ENCODE data around the gene ADARB2.

DNA sequence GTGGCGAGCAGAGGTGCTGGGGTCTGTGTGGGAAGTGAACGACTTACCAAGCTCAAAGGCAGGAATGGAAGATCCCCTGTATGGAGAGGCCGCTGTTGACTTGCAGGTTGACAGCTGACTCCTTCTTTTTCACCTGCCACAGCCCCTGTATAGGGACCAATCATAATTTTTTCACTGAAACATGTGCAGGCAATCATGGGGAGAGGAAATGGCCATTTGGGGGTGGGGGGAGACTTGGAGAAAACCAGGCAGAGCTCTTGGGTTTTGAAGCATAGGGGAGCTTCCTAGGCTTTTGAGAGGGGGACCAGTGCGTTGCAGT is 579.8 kb downstream of the ADARB2 start:
- TF ChIP-seq CTCF (IDR thresholded peaks at IDR 0.05) = no peak
- no peak for TF ChIP-seq POLR2A (IDR thresholded peaks at IDR 0.05)
- no peak for TF ChIP-seq POLR2AphosphoS5 (IDR thresholded peaks at IDR 0.05)
- TF ChIP-seq EP300 (IDR thresholded peaks at IDR 0.05) = no peak
